ENCODE results near the gene PACRG.

Gene PACRG

DNA sequence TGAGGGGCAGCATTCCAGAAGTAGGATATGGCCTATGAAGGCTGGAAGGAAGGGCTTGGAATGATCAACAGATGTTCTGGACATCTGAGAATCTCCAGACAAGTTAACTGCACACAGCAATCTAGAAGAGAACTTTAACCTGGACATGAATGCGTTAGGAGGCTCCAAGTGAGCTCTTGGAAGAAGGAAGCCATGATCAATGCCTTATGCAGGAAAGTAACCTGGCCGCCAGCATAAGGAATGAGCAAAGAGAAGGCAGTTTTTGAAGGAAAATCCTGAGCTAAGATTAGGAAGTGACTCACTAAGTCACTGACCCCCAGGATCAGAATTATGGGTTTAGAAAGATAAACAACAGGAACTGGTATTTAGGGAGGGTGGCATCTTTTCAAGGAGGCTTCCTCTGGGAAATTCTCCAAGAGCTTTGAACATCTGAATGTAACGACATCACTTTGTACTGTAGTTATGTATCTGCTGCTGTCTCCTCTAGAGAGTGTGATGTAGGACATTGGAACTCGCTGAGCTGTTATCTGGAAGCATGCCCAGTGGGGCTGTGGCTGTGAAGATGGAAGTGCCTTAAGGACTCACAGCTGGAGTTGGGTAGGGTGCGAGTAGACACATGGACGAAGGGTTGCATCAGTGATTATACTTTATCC is 236.8 kb downstream of the PACRG start:
- Histone ChIP-seq H3K9ac (ENCODE audit: insufficient read length, low read depth) (no peak overlapping the region), H3K27me3 (ENCODE audit: insufficient read depth, insufficient read length) (no peaks in the 10 kb centered on the region), H3K9me3 (ENCODE audit: insufficient read depth, low read length) (no peaks in the 10 kb centered on the region), H3K4me1 (ENCODE audit: insufficient read depth, insufficient read length) (no peaks in the 10 kb centered on the region), H3K36me3 (ENCODE audit: insufficient read depth, insufficient read length, low read length) (no peaks in the 10 kb centered on the region), H3K4me3 (ENCODE audit: insufficient read length, low read depth) (no peak overlapping the region)
- DNase-seq (ENCODE audit: low read depth, low spot score): no peak
- TF ChIP-seq SUZ12 (IDR thresholded peaks at IDR 0.05; ENCODE audit: extremely low read depth, insufficient read depth, insufficient read length): no peak
- TF ChIP-seq ZNF274 (IDR thresholded peaks at IDR 0.05; ENCODE audit: low read depth, low read length): no peak
- no peak for TF ChIP-seq YY1 (IDR thresholded peaks at IDR 0.05; ENCODE audit: insufficient read depth, insufficient read length)

DNA sequence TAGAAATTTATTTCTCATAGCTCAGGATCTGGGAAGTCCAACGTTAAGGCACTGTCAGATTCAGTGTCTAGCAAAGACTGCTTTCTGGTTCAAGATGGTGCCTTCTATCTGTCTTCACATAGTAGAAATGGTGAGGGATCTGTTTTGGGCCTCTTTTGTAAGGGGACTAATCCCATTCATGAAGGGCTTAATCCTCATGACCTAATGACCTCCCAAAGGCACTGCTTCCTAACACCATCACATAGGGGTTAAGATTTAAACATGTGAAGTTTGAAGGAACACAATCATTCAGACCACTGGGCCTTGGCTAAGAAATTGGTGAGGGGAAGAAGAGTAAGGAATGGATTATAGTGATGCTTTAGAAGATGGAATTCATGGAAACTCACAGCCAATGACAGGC is 237.6 kb downstream of the PACRG start:
- Histone ChIP-seq H3K36me3 (ENCODE audit: insufficient read depth, insufficient read length, low read length) (no peaks in the 10 kb centered on the region), H3K9me3 (ENCODE audit: insufficient read depth, low read length) (no peaks in the 10 kb centered on the region), H3K4me1 (ENCODE audit: insufficient read depth, insufficient read length) (no peaks in the 10 kb centered on the region), H3K9ac (ENCODE audit: insufficient read length, low read depth) (no peak overlapping the region), H3K4me3 (ENCODE audit: insufficient read length, low read depth) (no peak overlapping the region), H3K27me3 (ENCODE audit: insufficient read depth, insufficient read length) (no peaks in the 10 kb centered on the region)
- TF ChIP-seq ZNF274 (IDR thresholded peaks at IDR 0.05; ENCODE audit: low read depth, low read length) (no peak), YY1 (IDR thresholded peaks at IDR 0.05; ENCODE audit: insufficient read depth, insufficient read length) (no peak), SUZ12 (IDR thresholded peaks at IDR 0.05; ENCODE audit: extremely low read depth, insufficient read depth, insufficient read length) (no peak)
- DNase-seq (ENCODE audit: low read depth, low spot score): no peak

GRCh38 chr6:162970246-162970645 is 242.5 kb downstream of the PACRG start:
- H3K4me3 ChIP-seq (ENCODE audit: insufficient read length, low read depth): no peak overlapping the region
- no peaks in the 10 kb centered on the region for H3K4me1 ChIP-seq (ENCODE audit: insufficient read depth, insufficient read length)
- no peaks in the 10 kb centered on the region for H3K36me3 ChIP-seq (ENCODE audit: insufficient read depth, insufficient read length, low read length)
- no peak overlapping the region for H3K9ac ChIP-seq (ENCODE audit: insufficient read length, low read depth)
- H3K9me3 ChIP-seq (ENCODE audit: insufficient read depth, low read length): no peaks in the 10 kb centered on the region
- TF ChIP-seq YY1 (IDR thresholded peaks at IDR 0.05; ENCODE audit: insufficient read depth, insufficient read length) (no peak), ZNF274 (IDR thresholded peaks at IDR 0.05; ENCODE audit: low read depth, low read length) (no peak), SUZ12 (IDR thresholded peaks at IDR 0.05; ENCODE audit: extremely low read depth, insufficient read depth, insufficient read length) (no peak)
- no peaks in the 10 kb centered on the region for H3K27me3 ChIP-seq (ENCODE audit: insufficient read depth, insufficient read length)
- DNase-seq (ENCODE audit: low read depth, low spot score): no peak

DNA sequence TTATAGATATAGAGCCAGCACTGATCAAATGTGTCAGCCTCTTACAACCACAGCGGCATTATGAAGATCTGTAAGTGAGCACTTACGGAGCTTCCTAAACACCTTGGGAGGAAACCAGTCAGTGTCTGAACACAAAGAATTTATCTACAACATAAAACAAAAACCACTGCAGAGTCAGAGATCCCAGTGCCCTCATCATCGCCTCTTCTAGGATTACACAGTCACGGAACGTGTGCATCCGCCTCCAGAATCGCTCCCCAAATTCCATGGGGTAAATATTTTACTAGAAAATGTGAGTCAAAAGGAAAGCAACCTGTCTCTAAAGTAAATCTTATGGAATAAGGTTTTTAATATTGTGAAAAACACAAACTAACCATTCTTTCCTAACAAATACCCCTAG is 243.6 kb downstream of the PACRG start:
- no peak for DNase-seq (ENCODE audit: low read depth, low spot score)
- H3K27me3 ChIP-seq (ENCODE audit: insufficient read depth, insufficient read length): no peaks in the 10 kb centered on the region

DNA sequence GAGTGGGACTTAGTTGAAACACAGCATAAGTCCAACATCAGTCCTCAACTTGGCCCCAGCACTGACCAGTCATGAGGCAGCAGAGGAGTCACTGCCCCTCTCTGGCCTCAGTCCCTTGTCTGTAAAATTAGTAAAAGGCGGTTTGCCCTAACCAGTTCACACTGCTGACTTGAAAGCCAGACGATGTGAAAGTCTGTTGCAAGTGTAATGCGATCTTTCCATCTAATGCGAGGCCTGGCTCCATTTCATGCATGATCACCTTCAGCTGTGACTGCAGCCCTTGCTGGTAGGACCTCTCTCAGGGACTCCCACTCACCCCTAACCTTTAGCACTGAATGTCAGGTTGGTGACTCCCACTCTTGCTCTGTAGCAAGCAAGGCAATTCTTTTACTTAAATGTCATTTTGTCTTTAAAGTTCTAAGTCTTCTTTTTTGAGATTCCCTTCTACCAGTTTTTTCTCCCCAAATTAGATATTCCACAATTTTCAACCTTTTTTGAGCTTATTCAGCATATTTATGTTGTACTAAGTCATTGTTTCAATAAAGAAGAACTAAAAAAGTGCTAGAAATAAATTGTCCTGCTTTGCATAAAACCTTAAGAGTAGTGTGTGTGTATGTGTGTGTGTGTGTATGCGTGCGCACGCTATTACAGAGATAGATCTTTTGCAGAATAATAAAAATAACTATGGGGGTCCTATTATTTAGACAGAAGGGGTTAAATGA is 245.5 kb downstream of the PACRG start:
- DNase-seq (ENCODE audit: low read depth, low spot score): no peak
- no peak overlapping the region for H3K9ac ChIP-seq (ENCODE audit: insufficient read length, low read depth)
- H3K4me1 ChIP-seq (ENCODE audit: insufficient read depth, insufficient read length): no peaks in the 10 kb centered on the region
- TF ChIP-seq YY1 (IDR thresholded peaks at IDR 0.05; ENCODE audit: insufficient read depth, insufficient read length) (no peak), ZNF274 (IDR thresholded peaks at IDR 0.05; ENCODE audit: low read depth, low read length) (no peak), SUZ12 (IDR thresholded peaks at IDR 0.05; ENCODE audit: extremely low read depth, insufficient read depth, insufficient read length) (no peak)
- H3K4me3 ChIP-seq (ENCODE audit: insufficient read length, low read depth): no peak overlapping the region
- no peaks in the 10 kb centered on the region for H3K27me3 ChIP-seq (ENCODE audit: insufficient read depth, insufficient read length)
- H3K9me3 ChIP-seq (ENCODE audit: insufficient read depth, low read length): no peaks in the 10 kb centered on the region
- no peaks in the 10 kb centered on the region for H3K36me3 ChIP-seq (ENCODE audit: insufficient read depth, insufficient read length, low read length)

More for the DNA sequence above, 243.6 kb downstream of the PACRG start:
- Histone ChIP-seq H3K4me3 (ENCODE audit: insufficient read length, low read depth) (no peak overlapping the region), H3K4me1 (ENCODE audit: insufficient read depth, insufficient read length) (no peaks in the 10 kb centered on the region), H3K9me3 (ENCODE audit: insufficient read depth, low read length) (no peaks in the 10 kb centered on the region), H3K36me3 (ENCODE audit: insufficient read depth, insufficient read length, low read length) (no peaks in the 10 kb centered on the region), H3K9ac (ENCODE audit: insufficient read length, low read depth) (no peak overlapping the region)
- TF ChIP-seq ZNF274 (IDR thresholded peaks at IDR 0.05; ENCODE audit: low read depth, low read length): no peak
- no peak for TF ChIP-seq SUZ12 (IDR thresholded peaks at IDR 0.05; ENCODE audit: extremely low read depth, insufficient read depth, insufficient read length)
- no peak for TF ChIP-seq YY1 (IDR thresholded peaks at IDR 0.05; ENCODE audit: insufficient read depth, insufficient read length)

DNA sequence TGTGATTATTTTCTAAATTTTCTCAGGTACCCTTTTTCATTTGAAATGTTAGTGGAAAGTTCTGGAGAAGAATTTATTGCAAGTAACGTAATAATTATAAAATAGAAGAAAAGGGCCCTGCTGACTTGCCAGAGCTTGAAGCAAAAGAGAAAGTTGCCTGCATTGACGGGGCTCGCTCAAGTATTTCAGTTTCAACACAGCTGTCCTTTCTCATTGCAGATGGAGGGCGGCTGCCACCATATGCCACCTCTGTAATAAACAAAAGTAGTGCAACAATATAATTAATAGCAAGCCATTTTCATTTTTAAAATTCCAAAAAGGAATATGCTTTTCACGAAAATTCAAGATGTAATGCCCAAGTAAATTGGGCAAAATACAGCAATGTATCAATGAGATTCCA is 246.2 kb downstream of the PACRG start:
- Histone ChIP-seq H3K9me3 (ENCODE audit: insufficient read depth, low read length) (no peaks in the 10 kb centered on the region), H3K36me3 (ENCODE audit: insufficient read depth, insufficient read length, low read length) (no peaks in the 10 kb centered on the region), H3K4me1 (ENCODE audit: insufficient read depth, insufficient read length) (no peaks in the 10 kb centered on the region), H3K9ac (ENCODE audit: insufficient read length, low read depth) (no peak overlapping the region), H3K4me3 (ENCODE audit: insufficient read length, low read depth) (no peak overlapping the region), H3K27me3 (ENCODE audit: insufficient read depth, insufficient read length) (no peaks in the 10 kb centered on the region)
- no peak for DNase-seq (ENCODE audit: low read depth, low spot score)
- TF ChIP-seq SUZ12 (IDR thresholded peaks at IDR 0.05; ENCODE audit: extremely low read depth, insufficient read depth, insufficient read length) (no peak), YY1 (IDR thresholded peaks at IDR 0.05; ENCODE audit: insufficient read depth, insufficient read length) (no peak), ZNF274 (IDR thresholded peaks at IDR 0.05; ENCODE audit: low read depth, low read length) (no peak)

DNA sequence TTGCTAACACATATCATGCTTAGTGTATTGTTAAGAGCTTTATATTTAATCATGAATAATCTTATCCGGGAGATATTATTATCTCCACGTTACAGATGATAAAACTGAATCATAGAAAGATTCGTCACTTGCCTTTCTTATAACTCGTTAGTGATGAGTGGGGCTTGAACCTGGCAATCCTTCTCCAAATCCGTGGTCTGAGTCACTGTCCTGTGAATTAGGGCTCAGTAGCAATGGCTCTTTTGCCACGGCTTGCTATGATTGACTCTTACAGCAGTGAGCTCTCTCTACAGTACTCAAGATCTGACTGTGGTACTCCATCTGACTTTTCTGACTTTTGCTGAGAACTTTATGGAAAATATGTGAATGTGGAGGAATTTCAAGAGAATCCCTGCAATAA is 246.9 kb downstream of the PACRG start:
- DNase-seq (ENCODE audit: low read depth, low spot score): no peak
- H3K9me3 ChIP-seq (ENCODE audit: insufficient read depth, low read length): no peaks in the 10 kb centered on the region
- no peaks in the 10 kb centered on the region for H3K36me3 ChIP-seq (ENCODE audit: insufficient read depth, insufficient read length, low read length)
- TF ChIP-seq ZNF274 (IDR thresholded peaks at IDR 0.05; ENCODE audit: low read depth, low read length) (no peak), SUZ12 (IDR thresholded peaks at IDR 0.05; ENCODE audit: extremely low read depth, insufficient read depth, insufficient read length) (no peak), YY1 (IDR thresholded peaks at IDR 0.05; ENCODE audit: insufficient read depth, insufficient read length) (no peak)
- no peak overlapping the region for H3K4me3 ChIP-seq (ENCODE audit: insufficient read length, low read depth)
- H3K9ac ChIP-seq (ENCODE audit: insufficient read length, low read depth): no peak overlapping the region
- H3K27me3 ChIP-seq (ENCODE audit: insufficient read depth, insufficient read length): no peaks in the 10 kb centered on the region
- no peaks in the 10 kb centered on the region for H3K4me1 ChIP-seq (ENCODE audit: insufficient read depth, insufficient read length)

Data from NT2/D1 (cell line).